PC-9 (cell line): ENCODE data around the gene HDAC1. TPM values are rescaled to one million over a fixed set of nuclear protein-coding genes. Genes with fewer than 3 reads are reported as not detected.
"Not testable (repeated sequence)": the region's sequence is repeated elsewhere in the genome, so short reads cannot be mapped to it uniquely, and the experiment has no call there.

Experiments used
- BruUV-seq: library from RNA; stranded (reverse); fragments of 400-500 nt; replicated peaks from 2 replicates; lab custom pipeline; 2021; lab: Mats Ljungman, UMichigan
- CTCF ChIA-PET: fragments of 300-600 bp; sonication (Branson Sonifier 250); formaldehyde crosslinking; loops from one replicate; lab custom pipeline; 2022; ENCODE audit warnings: antibody characterized with exemption; lab: Charles Lee
- POLR2A ChIA-PET: fragments of 300-600 bp; sonication (Branson Sonifier 250); formaldehyde crosslinking; loops from one replicate; lab custom pipeline; 2022; ENCODE audit warnings: antibody characterized with exemption; ENCODE audit not compliant: unreplicated experiment; lab: Charles Lee
- DNase-seq, 2 experiments: peaks; one replicate each; pipeline versions ENCODE4 v3.0.0 to v3.0.0-alpha.2; 2015 to 2022; ENCODE audit warnings: mixed read lengths in 1 of 2
- H2AFZ ChIP-seq: fragments of 200-600 bp; sonication (generic); 2 replicates; pipeline ENCODE4 v1.8.1; 2017; ENCODE audit warnings: antibody characterized with exemption
- H3F3A ChIP-seq: fragments of 200-600 bp; sonication (generic); 2 replicates; pipeline ENCODE4 v1.8.1; 2017; ENCODE audit warnings: antibody characterized with exemption, mild to moderate bottlenecking, low read depth; ENCODE audit not compliant: insufficient read depth
- H3K27ac ChIP-seq: fragments of 200-600 bp; sonication (generic); 2 replicates; pipeline ENCODE4 v1.6.1; 2016; ENCODE audit warnings: mixed run types
- H3K27me3 ChIP-seq: fragments of 200-600 bp; sonication (generic); 2 replicates; pipeline ENCODE4 v1.6.1; 2016; ENCODE audit warnings: low read depth, mixed run types; ENCODE audit not compliant: insufficient read depth
- H3K36me3 ChIP-seq: fragments of 200-600 bp; sonication (generic); 2 replicates; pipeline ENCODE4 v1.6.1; 2016; ENCODE audit warnings: low read depth, mixed run types
- H3K4me1 ChIP-seq: fragments of 200-600 bp; sonication (generic); replicated peaks from 2 replicates; pipeline ENCODE4 v1.6.1; 2016; ENCODE audit warnings: mixed run types; ENCODE audit not compliant: insufficient read depth
- H3K4me2 ChIP-seq: fragments of 200-600 bp; sonication (generic); 2 replicates; pipeline ENCODE4 v1.6.1; 2017; ENCODE audit warnings: mixed run types
- H3K4me3 ChIP-seq: fragments of 200-600 bp; sonication (generic); 2 replicates; pipeline ENCODE4 v1.6.1; 2016; ENCODE audit warnings: mixed run types
- H3K79me2 ChIP-seq: fragments of 200-600 bp; sonication (generic); 2 replicates; pipeline ENCODE4 v1.6.1; 2017; ENCODE audit warnings: low read depth, mixed run types
- H3K9me2 ChIP-seq: fragments of 200-600 bp; sonication (generic); 2 replicates; pipeline ENCODE4 v1.8.1; 2017; ENCODE audit warnings: mild to moderate bottlenecking; ENCODE audit not compliant: insufficient read depth
- H3K9me3 ChIP-seq: fragments of 200-600 bp; sonication (generic); 2 replicates; pipeline ENCODE4 v1.8.1; 2016; ENCODE audit warnings: low read depth; ENCODE audit not compliant: insufficient read depth
- H4K20me1 ChIP-seq: fragments of 200-600 bp; sonication (generic); 2 replicates; pipeline ENCODE4 v1.8.1; 2017; ENCODE audit not compliant: insufficient read depth
- EZH2 ChIP-seq: fragments of 200-600 bp; sonication (generic); IDR thresholded peaks from 2 replicates; pipeline ENCODE4 v1.8.0; 2017; ENCODE audit warnings: antibody characterized with exemption, low read depth
- intact Hi-C: fragments of 100-400 bp; cut with micrococcal nuclease; formaldehyde crosslinking; loops from one replicate; pipeline ENCODE4 v1.10.0; 2022; ENCODE audit not compliant: unreplicated experiment
- total RNA-seq: library from RNA; stranded (reverse); gene quantifications from 2 replicates; pipeline ENCODE4 v1.2.3, GENCODE V29; 2021
- TF ChIP-seq, protein P1 (sequence below): fragments of 200-600 bp; sonication (generic); conservative IDR thresholded peaks from 2 replicates; pipeline ENCODE4 v1.6.1; 2017; ENCODE audit warnings: mixed run types, antibody characterized with exemption, mild to moderate bottlenecking, moderate library complexity

HDAC1 gene
- total RNA-seq, 1 experiment from 2014 or later: 171 TPM

DNA sequence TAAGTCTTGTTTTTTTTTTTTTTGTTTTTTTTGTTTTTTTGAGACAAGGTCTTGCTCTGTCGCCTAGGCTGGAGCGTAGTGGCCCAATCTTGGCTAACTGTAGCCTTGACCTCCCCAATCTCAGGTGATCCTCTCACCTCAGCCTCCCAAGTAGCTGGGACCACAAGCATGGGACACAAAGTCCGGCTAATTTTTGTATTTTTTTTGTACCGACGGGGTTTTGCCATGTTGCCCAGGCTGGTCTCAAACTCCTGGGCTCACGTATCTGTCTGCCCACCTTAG is 34.7 kb upstream of the HDAC1 start:
- intact Hi-C loops: no loop called here

DNA sequence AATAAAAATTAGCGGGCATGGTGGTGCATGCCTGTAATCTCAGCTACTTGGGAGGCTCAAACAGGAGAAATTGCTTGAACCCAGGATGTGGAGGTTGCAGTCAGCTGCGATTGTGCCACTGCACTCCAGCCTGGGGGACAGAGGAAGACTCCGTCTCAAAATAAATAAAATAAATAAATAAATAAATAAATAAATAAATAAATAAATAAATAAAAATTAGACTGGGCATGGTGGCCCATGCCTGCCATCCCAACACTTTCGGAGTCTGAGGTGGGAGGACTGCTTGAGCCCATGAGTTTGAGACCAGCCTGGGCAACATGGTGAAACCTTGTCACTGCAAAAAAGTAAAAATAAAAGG is 28.7 kb upstream of the HDAC1 start:
- H3K4me2 ChIP-seq, intact Hi-C loops, H3K27me3 ChIP-seq, H4K20me1 ChIP-seq, POLR2A ChIA-PET, CTCF ChIA-PET, H3K79me2 ChIP-seq, H3K9me2 ChIP-seq, H3K4me3 ChIP-seq, DNase-seq, H2AFZ ChIP-seq, BruUV-seq, H3K36me3 ChIP-seq, H3F3A ChIP-seq, H3K27ac ChIP-seq, H3K4me1 ChIP-seq, H3K9me3 ChIP-seq: not testable (repeated sequence)

More for the DNA sequence above, 34.7 kb upstream of the HDAC1 start:
- DNase-seq: no peak
- Histone ChIP-seq H3K4me3 (no peak overlapping the region), H3K79me2 (no peaks in the 10 kb centered on the region), H3F3A (no peaks in the 10 kb centered on the region), H4K20me1 (no peaks in the 10 kb centered on the region), H2AFZ (no peak overlapping the region), H3K36me3 (no peaks in the 10 kb centered on the region), H3K4me2 (no peak overlapping the region), H3K9me2 (no peaks in the 10 kb centered on the region), H3K9me3 (no peaks in the 10 kb centered on the region), H3K27me3 (no peaks in the 10 kb centered on the region), H3K27ac (no peak overlapping the region), H3K4me1 (no peaks in the 10 kb centered on the region)
- no TSS peak for BruUV-seq
- ChIA-PET POLR2A (no interaction called here), CTCF (no interaction called here)
- TF ChIP-seq, protein P1, sequence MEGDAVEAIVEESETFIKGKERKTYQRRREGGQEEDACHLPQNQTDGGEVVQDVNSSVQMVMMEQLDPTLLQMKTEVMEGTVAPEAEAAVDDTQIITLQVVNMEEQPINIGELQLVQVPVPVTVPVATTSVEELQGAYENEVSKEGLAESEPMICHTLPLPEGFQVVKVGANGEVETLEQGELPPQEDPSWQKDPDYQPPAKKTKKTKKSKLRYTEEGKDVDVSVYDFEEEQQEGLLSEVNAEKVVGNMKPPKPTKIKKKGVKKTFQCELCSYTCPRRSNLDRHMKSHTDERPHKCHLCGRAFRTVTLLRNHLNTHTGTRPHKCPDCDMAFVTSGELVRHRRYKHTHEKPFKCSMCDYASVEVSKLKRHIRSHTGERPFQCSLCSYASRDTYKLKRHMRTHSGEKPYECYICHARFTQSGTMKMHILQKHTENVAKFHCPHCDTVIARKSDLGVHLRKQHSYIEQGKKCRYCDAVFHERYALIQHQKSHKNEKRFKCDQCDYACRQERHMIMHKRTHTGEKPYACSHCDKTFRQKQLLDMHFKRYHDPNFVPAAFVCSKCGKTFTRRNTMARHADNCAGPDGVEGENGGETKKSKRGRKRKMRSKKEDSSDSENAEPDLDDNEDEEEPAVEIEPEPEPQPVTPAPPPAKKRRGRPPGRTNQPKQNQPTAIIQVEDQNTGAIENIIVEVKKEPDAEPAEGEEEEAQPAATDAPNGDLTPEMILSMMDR: no peak
- TF ChIP-seq EZH2: no peak

DNA sequence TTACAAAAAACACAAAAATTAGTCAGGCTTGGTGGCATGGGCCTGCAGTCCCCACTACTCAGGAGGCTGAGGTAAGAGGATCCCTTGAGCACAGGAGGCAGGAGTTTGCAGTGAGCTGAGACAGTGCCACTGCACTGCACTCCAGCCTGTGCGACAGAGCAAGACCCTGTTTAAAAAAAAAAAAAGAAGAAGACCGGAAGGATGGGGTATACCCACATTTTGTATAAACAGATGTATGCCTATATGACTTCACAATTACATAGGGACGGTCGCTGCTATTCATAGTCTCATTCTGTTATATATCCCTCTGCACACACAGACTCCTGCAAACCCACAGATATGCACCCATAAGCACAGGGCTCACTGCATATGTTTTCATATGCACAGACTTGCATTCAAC is 28.1 kb upstream of the HDAC1 start:
- no peaks in the 10 kb centered on the region for H3K9me2 ChIP-seq
- no peaks in the 10 kb centered on the region for H3K27me3 ChIP-seq
- H3K4me1 ChIP-seq: no peaks in the 10 kb centered on the region
- H4K20me1 ChIP-seq: no peaks in the 10 kb centered on the region
- intact Hi-C loops: no loop called here
- no peaks in the 10 kb centered on the region for H3K9me3 ChIP-seq
- no peak for DNase-seq
- H3K79me2 ChIP-seq: no peaks in the 10 kb centered on the region
- CTCF ChIA-PET: no interaction called here
- H3K4me2 ChIP-seq: no peak overlapping the region
- peaks cover 6% of the 10 kb centered on the region; the same call in 1 of the 2 replicates for H3F3A ChIP-seq
- POLR2A ChIA-PET: no interaction called here
- H3K27ac ChIP-seq: no peak overlapping the region
- TF ChIP-seq EZH2: no peak
- TF ChIP-seq, protein P1: no peak
- no peaks in the 10 kb centered on the region for H3K36me3 ChIP-seq
- no TSS peak for BruUV-seq
- H3K4me3 ChIP-seq: no peak overlapping the region
- H2AFZ ChIP-seq: no peak overlapping the region

DNA sequence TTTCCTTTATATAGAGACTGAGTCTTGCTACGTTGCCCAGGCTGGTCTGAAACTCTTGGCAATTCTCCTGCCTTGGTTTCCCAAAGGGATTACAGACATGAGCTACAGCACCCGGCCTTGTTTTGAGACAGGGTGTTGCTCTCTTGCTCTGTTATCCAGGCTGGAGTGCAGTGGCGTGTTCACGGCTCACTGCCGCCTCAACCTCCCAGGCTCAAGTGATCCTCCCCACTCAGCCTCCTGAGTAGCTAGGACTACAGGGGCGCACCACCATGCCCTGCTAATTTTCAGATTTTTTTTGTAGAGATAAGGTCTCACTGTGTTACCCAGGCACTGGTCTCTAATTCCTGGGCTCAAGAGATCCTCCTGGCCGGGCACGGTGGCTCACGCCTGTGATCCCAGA is 26.0 kb upstream of the HDAC1 start:
- Histone ChIP-seq H3K4me2 (no peak overlapping the region), H3F3A (peaks cover 6% of the 10 kb centered on the region; the same call in 1 of the 2 replicates), H3K4me3 (no peak overlapping the region), H3K36me3 (no peaks in the 10 kb centered on the region), H2AFZ (no peak overlapping the region), H4K20me1 (no peaks in the 10 kb centered on the region), H3K27me3 (no peaks in the 10 kb centered on the region), H3K79me2 (no peaks in the 10 kb centered on the region), H3K27ac (no peak overlapping the region), H3K9me2 (no peaks in the 10 kb centered on the region), H3K4me1 (no peaks in the 10 kb centered on the region), H3K9me3 (no peaks in the 10 kb centered on the region)
- no TSS peak for BruUV-seq
- ChIA-PET POLR2A (no interaction called here), CTCF (no interaction called here)
- intact Hi-C loops: no loop called here
- DNase-seq: no peak
- TF ChIP-seq, protein P1: no peak
- no peak for TF ChIP-seq EZH2
